IPS-NIHi11 (cell line): ENCODE data around the gene TTC3.

Experiments used
- DNase-seq: peaks from one replicate; pipeline ENCODE4 v3.0.0; 2012; ENCODE audit warnings: mixed read lengths, low spot score

Gene TTC3

GRCh38 chr21:37224861-37225839 is 152.1 kb downstream of the TTC3 start:
- DNase-seq, result no peak

GRCh38 chr21:37226041-37226920 is 153.2 kb downstream of the TTC3 start:
- DNase-seq, result no peak

- DNase-seq, result no peak
These were observed 154.3 kb downstream of the TTC3 start for GRCh38 chr21:37227071-37228002.

- DNase-seq, result no peak
These were observed 154.9 kb downstream of the TTC3 start for GRCh38 chr21:37228003-37228400.

GRCh38 chr21:37230632-37231248 is 157.7 kb downstream of the TTC3 start:
- no peak for DNase-seq

- no peak for DNase-seq
These were observed 158.2 kb downstream of the TTC3 start for GRCh38 chr21:37231249-37231645.

- DNase-seq, result no peak
These were observed 158.6 kb downstream of the TTC3 start for GRCh38 chr21:37231671-37232070.

GRCh38 chr21:37232274-37233018 is 159.4 kb downstream of the TTC3 start:
- no peak for DNase-seq

GRCh38 chr21:37233551-37234146 is 160.6 kb downstream of the TTC3 start:
- no peak for DNase-seq

- DNase-seq, result no peak
These were observed 164.3 kb downstream of the TTC3 start for GRCh38 chr21:37237346-37237745.

- DNase-seq, result no peak
These were observed 164.7 kb downstream of the TTC3 start for GRCh38 chr21:37237764-37238163.

GRCh38 chr21:37240978-37241377 is 167.9 kb downstream of the TTC3 start:
- no peak for DNase-seq

GRCh38 chr21:37241426-37241825 is 168.4 kb downstream of the TTC3 start:
- no peak for DNase-seq

- DNase-seq, result no peak
These were observed 170.9 kb downstream of the TTC3 start for GRCh38 chr21:37243961-37244360.

GRCh38 chr21:37244501-37245095 is 171.5 kb downstream of the TTC3 start:
- DNase-seq, result no peak

GRCh38 chr21:37245151-37245550 is 172.1 kb downstream of the TTC3 start:
- DNase-seq, result no peak

- no peak for DNase-seq
These were observed 175.2 kb downstream of the TTC3 start for GRCh38 chr21:37248298-37248697.

GRCh38 chr21:37249112-37249904 is 176.3 kb downstream of the TTC3 start:
- no peak for DNase-seq

- DNase-seq, result no peak
These were observed 178.2 kb downstream of the TTC3 start for GRCh38 chr21:37251294-37251634.
